GM13976 (cell line): ENCODE results near the gene LAMC2.

Experiments used
- DNase-seq: peaks from one replicate; pipeline ENCODE4 v3.0.0; 2012; ENCODE audit warnings: low spot score
- in situ Hi-C: fragments of 300-500 bp; cut with MboI; formaldehyde crosslinking; loops from one replicate; pipeline ENCODE4 v1.12.0; 2022; ENCODE audit warnings: low sequenced_read_pairs, mixed read lengths, inconsistent platforms; ENCODE audit not compliant: unreplicated experiment
- TF ChIP-seq, protein P1 (sequence below): IDR thresholded peaks from 2 replicates; pipeline ENCODE4 v1.5.1; 2012; ENCODE audit warnings: borderline replicate concordance, mild to moderate bottlenecking; ENCODE audit not compliant: insufficient read depth; ENCODE audit errors: extremely low read depth, missing control alignments, control extremely low read depth

The LAMC2 gene

DNA sequence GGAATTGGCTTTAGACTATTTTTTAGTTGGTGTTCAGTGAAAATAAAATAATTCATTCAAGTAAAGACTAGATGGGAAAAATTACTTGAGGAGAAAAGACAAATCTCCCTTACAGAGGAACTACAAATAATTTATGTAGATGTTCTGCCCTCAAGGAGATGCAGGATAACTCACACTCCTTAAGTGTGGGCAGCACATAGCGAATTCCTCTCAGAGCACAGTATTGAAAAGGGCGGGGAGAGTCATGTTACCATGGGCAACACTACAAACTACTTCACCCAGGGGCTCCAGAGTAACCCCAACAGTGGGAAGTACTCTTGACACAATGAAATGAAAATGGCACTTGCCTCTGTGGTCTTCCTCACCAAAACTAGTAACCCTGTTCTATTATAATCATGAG is 20.6 kb upstream of the LAMC2 start:
- DNase-seq: no peak
- in situ Hi-C loops: no loop called here
- TF ChIP-seq, protein P1, sequence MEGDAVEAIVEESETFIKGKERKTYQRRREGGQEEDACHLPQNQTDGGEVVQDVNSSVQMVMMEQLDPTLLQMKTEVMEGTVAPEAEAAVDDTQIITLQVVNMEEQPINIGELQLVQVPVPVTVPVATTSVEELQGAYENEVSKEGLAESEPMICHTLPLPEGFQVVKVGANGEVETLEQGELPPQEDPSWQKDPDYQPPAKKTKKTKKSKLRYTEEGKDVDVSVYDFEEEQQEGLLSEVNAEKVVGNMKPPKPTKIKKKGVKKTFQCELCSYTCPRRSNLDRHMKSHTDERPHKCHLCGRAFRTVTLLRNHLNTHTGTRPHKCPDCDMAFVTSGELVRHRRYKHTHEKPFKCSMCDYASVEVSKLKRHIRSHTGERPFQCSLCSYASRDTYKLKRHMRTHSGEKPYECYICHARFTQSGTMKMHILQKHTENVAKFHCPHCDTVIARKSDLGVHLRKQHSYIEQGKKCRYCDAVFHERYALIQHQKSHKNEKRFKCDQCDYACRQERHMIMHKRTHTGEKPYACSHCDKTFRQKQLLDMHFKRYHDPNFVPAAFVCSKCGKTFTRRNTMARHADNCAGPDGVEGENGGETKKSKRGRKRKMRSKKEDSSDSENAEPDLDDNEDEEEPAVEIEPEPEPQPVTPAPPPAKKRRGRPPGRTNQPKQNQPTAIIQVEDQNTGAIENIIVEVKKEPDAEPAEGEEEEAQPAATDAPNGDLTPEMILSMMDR: no peak

DNA sequence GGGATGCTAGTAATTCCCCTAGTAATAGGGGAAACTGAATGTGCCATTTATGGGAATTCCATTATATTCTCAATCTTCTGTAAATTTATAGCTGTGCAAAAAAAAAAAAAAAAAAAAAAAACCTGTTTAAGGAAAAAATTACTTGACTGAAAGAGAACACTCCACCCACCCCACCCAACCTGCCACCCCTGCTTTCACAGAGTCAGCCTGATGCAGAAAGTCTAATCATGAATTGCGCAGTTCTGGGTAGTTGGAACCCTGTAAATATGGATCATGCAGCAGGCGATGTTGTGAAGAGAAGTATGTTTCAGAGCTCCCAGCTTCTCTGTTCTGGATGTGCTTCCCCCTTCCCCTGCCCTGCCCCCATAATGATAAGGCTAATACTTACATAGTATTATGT is 19.6 kb upstream of the LAMC2 start:
- TF ChIP-seq, protein P1: no peak
- in situ Hi-C loops: no loop called here
- DNase-seq: no peak

DNA sequence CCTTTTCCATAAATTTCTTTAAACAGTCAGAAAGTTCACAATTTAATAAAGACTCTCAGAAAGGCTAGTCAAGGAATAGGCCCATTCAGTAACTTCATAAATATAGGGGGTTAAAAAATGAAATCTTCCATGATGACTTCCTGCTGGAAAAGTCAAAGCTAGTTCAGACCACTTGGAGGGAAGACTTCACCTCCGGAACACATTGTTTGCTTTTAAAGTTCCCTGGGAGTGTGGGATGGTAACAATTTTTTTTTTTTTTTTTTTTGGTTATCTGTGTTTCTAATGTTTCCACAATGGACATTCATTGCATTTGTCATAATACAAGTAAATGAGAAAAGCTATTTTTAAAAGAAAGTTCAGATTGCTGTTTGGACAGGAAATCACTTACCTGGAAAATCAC is 18.4 kb upstream of the LAMC2 start:
- TF ChIP-seq, protein P1: no peak
- no peak for DNase-seq
- in situ Hi-C loops: no loop called here

DNA sequence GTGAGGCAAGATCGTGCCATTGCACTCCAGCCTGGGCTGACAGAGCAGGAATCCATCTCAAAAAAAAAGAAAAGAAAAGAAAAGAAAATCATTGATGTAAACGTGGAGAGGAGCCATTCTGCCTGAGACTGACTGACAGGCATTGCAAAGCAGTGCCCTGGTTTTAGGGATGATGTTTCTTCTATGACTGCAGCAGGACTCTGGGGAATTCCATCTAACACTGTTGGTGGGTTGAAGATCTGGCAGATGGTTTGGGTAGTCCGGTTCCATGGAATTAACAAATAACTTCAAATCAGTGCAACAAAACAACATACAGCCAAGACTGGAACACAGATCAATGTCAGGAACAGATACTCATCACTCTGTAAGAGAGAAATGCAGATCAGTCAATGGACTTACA is 17.8 kb upstream of the LAMC2 start:
- in situ Hi-C loops: no loop called here
- no peak for DNase-seq
- TF ChIP-seq, protein P1: no peak

- DNase-seq: no peak
- TF ChIP-seq, protein P1: no peak
These were observed 12.2 kb upstream of the LAMC2 start for GRCh38 chr1:183173828-183174227.

DNA sequence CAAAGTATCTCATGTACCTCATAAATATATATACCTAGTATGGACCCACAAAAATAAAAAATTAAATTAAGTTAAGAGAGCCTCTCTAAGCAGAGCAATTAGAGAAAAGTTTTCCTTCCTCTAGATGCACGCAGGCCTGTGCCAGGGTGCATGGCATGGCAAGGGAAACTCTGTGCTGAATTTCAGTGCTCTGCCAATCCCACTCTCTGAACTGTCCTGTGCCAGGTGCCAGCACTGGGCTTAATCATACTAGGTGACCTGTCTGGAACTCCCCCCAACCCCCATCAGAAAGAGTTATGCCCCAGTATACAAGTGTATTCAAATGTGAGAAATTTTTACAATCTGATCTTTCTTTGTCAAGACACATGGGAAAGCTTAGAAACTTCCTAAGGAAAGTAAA is 10.4 kb upstream of the LAMC2 start:
- no peak for DNase-seq
- TF ChIP-seq, protein P1: no peak
- in situ Hi-C loops: no loop called here

More at GRCh38 chr1:183173828-183174227, 12.2 kb upstream of the LAMC2 start:
- in situ Hi-C loops: no loop called here

DNA sequence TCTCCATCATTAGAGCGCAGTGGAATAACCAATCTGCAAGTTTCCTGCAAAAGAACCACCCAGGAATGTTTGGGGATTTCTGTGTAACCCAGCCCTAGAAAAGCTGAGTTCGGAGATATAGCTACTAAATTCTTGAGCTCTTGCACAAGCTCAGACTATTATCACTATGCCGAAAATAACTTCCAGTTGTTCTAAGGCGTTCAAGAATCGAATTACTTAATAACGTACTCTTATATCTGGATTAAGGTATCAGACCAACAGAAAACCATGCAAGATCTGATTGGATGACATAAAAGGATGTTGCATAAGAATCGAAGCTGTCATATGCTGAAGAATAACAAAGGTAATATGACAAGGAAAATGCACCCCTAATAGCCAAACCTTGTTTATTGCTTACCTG is 7.5 kb upstream of the LAMC2 start:
- in situ Hi-C loops: no loop called here

More for the DNA sequence above, 7.5 kb upstream of the LAMC2 start:
- DNase-seq: no peak
- TF ChIP-seq, protein P1: no peak
